Amniotic epithelial cell (primary cell): ENCODE measurements around the gene PMIS2.
A peak's percentile ranks its signal among the peaks of the same experiment; 100 is the strongest.

Source experiments
- DNase-seq: peaks from one replicate; pipeline ENCODE4 v3.0.0-alpha.2; 2010; ENCODE audit warnings: low read depth

PMIS2 gene

DNA sequence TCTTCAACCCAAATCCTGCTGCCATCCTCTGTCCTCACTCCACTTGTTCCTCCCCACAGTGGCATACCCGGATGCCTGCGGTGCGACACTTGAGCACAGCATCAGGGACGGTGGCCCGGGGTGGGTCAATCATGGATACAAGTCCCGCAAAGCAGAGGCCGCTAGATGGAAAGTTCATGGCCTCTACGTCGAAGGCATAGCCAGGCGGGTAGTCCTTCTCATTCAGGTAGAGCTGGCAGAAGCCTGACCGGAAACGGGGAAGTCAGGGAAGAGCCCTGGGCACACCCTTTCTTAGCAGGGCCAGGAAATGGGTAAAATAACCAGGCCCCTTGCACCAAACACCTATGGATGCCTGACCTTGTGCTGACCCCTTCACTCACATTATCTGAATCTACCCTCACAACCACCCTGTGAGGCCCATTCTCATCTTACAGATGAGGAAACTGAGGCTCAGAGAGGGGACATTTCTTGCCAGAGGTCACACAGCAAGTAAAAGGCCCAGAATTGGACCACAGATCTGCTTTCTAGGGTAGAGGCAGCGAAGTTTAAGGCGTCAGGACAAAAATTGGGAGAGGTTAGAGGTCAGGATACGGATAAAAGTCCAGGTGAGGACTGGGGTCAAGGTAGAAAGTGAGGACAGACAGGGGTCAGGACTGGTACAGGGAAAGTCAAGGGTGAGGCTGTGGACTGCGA is 29.0 kb upstream of the PMIS2 start:
- DNase-seq, result no peak

- peak; percentile 52 for DNase-seq
These were observed 28.2 kb upstream of the PMIS2 start for GRCh38 chr19:35557539-35558399.

- no peak for DNase-seq
These were observed 27.3 kb upstream of the PMIS2 start for GRCh38 chr19:35558400-35559280.

DNA sequence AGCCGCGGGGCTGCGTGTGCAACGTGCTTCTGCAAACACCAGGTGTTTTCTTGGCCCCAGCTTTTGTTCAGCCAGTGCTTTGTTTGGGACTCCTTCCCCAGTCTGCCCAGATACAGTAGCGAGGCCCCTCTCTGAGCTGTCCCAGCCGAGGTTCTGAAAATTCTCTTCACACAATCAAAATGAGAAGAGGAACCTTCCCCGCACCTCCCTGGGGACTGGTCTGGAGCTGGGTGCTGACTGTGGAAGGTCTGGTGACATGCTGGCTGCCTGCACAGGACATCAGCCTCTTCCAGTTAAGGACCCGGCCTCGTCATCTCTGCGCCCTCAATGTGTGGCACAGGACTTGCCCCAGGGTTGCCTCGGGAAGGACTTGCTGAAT is 26.7 kb upstream of the PMIS2 start:
- no peak for DNase-seq

DNA sequence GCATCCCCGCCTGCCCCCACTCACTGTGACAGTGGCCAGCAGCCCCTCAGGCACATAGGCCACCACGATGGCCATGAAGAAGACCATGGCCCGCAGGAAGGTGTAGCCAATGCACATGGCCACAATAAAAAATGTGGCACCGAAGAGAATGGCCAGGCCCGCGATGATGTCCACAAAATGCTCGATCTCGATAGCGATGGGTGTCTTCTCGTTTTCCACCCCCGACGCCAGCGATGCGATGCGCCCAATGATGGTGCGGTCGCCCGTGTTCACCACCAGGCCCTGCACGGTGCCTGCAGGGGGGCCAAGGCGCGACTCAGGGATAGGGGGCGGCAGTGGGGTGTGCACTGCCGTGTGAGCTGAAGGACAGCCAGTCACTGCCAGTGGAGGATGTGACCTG is 26.2 kb upstream of the PMIS2 start:
- DNase-seq, result no peak

DNA sequence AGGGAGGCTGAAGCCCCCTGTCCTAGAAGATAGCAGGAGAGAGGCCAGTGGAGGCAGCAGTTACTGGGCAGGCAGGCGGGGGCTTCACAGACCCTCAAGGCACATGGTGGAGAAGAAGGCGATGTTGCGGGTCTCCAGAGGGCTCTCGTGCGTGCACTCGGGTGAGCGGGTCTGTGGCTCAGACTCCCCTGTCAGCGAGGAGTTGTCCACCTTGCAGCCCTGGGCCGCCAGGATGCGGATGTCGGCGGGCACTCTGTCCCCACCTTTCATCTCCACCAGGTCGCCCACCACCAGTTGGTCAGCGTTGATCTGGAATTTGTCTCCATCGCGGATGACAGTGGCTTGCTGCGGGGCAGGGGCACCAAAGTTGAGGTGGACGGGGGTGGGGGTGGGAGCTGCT is 25.7 kb upstream of the PMIS2 start:
- DNase-seq, result no peak

GRCh38 chr19:35560677-35561076 is 25.3 kb upstream of the PMIS2 start:
- DNase-seq, result no peak

- no peak for DNase-seq
These were observed 24.5 kb upstream of the PMIS2 start for GRCh38 chr19:35561436-35561835.

DNA sequence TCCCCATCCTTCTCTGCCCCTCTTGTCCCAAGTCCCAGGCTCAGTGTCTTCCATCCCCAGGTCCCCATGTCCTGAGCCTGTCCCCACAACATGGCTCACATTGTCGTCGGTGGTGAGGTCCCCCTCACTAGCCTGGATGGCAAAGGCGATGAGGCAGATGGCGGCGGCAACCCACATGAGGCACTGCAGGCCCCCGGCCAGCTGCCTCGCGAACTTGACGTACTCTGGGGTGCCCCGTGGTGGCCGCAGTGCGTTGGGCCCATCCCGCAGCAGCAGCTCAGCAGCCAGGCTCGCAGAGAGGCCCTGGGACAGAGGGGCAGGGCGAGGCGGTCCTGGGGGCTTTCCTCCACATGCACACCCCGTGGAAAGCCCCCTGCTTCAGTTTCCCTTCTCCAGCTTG is 23.6 kb upstream of the PMIS2 start:
- no peak for DNase-seq

DNA sequence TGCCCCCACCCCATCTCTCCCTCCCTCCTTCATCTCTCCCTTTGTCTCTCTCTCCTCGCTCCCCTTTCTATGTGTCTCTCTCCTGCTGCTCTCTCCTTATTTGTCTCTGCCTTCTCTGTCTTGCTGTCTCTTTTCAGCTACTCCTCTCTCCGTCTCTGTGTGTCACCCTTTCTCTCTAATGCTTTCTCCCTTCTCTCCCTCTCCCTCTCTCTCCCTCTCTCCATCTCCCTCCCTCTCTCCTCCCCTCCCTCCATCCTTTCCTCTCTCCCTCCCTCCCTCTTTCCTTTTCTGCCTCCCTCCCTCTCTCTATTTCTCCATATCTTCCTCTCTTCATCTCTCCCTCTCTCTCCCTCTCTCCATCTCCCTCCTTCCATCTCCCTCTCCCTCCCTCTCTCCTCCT is 23.2 kb upstream of the PMIS2 start:
- no peak for DNase-seq

- no peak for DNase-seq
These were observed 22.7 kb upstream of the PMIS2 start, which contains the start of gene ATP4A for GRCh38 chr19:35563207-35563829. Gene ATP4A (minus strand): TSS chr19:35563658. CDS start chr19:35563629, 29 bp downstream.

GRCh38 chr19:35565016-35565856 is 20.7 kb upstream of the PMIS2 start:
- DNase-seq, result no peak

- DNase-seq, result no peak
These were observed 19.2 kb upstream of the PMIS2 start for GRCh38 chr19:35566738-35567137.

GRCh38 chr19:35569281-35569781 is 16.6 kb upstream of the PMIS2 start:
- no peak for DNase-seq

- no peak for DNase-seq
These were observed 14.5 kb upstream of the PMIS2 start for GRCh38 chr19:35571406-35571965.

DNA sequence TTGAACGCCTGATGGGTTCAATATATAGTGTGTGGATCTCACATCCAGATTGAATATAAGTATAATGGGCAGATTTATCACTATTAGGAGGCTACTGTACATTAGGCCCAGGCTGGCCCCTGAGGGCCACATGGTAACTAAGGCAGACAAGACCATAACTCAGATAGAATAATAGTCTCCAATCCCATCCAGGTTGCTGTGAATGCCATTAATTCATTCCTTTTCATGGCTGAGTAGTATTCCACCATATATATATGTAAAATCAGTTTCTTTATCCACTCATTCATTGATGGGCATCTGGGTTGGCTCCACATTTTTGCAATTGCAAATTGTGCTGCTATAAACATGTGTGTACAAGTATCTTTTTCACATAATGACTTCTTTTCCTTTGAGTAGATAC is 8.1 kb upstream of the PMIS2 start:
- DNase-seq, result no peak

GRCh38 chr19:35578707-35579106 is 7.3 kb upstream of the PMIS2 start:
- no peak for DNase-seq

DNA sequence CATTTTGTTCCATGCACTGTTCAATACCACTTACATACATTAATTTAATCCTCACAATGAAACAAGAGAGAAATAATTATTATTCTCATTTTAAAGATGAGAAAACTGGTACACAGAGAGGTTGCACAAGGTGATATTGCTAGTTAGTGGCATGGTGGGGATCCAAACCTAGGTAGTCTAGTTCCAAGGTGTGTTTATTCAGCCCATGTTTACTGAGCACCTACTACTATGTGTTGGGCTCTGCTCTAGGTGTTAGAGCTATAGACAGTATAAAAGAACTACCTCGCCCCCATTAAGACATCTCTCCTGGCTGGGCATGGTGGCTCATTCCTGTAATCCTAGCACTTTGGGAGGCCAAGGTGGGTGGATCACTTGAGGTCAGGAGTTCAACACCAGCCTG is 3.2 kb upstream of the PMIS2 start:
- no peak for DNase-seq

DNA sequence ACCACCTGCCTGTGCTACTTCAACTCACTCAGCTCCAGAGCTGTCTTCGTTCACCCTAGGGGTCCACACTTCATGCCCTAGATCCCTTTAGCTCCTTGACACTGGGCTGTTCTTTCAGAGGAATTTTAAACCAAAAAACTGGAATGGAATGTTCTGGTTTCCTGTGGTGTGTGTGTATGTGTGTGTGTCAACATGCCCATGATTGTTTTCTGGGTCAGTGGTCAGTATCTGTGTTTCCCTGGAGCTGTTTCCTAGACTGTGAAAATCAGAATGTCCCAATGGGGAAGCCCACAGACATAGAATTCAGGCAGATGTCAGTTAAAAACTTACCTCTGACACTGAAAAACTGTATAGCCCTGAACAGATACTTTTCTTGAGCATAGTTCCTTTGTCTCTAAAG is 1.3 kb downstream of the PMIS2 start:
- peak; percentile 50 for DNase-seq

- DNase-seq, result no peak
These were observed 4.9 kb downstream of the PMIS2 start for GRCh38 chr19:35590875-35591274.

- peak; percentile 40 for DNase-seq
These were observed 6.3 kb downstream of the PMIS2 start for GRCh38 chr19:35592226-35592625.
